Suppressor macrophage treated with lipopolysaccharide for 1 hour (primary cell): Measurements from ENCODE around the gene IGF1R.
A peak's percentile ranks its signal among the peaks of the same experiment; 100 is the strongest.

Experiments
- DNase-seq, 3 donors: peaks; one replicate each; pipeline ENCODE4 v3.0.0-alpha.2; 2020 to 2022

IGF1R gene

DNA sequence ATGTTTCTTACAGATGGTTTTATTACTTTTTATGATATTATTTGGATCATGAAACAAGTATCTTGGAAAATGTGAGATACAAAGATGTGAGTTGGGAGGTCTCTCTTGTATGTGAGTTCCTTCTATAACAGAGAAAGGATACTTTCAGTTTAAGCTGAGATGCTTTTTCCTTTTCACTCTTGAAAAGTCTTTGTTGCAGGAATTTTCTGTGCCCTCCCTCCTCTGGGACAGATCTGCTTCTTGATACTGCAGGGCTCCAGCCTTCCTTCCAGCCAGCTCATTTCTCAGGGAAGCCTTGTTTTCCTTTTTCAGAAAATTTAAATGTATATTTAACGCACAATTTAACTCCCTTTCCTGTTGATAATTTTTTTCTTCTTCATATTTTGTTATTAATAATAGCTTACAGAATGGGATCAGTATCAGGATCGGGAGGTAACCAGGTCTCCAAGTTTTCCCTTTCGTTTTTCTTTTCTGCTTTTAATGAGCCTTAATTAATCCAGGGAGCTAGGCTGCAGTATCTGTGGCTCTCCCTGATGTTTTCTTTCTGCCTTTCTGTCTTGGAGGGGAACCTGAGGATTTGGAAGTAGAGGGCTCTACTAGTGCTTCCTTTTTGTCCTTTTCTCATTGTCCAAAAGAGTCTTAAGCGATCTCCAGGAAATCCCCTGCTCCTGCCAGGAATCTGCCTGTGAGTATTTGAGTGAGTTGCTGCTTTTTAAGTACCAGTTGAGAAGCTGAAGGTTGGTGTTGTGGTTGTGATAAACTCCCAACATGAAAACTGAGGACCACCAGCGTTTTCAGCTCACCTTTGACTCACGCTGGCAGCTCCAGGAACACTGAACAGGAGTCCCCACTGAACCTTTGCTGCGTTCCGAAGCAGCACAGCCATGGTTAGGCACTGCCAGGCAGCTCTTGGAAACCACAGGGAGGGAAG, 105.7 kb downstream of the IGF1R start:
- peak; percentile 39 to 49 (median 44) for DNase-seq

DNA sequence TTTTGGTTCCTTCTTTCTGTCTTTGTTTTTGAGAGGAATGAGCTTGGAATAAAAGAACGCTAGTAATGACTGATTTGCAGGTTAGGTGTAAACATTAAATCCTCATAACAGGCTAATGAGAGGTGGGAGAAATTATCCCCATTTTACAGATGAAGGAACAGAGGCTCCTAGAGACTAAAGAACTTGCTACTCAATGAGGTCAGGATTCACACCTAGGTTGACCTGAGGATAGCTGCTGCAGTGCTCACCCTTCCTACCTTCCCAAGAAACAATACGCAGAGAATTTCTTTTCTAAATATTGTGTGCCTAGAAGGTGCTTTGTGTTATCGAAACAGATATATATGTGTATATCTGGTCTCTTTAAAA, 106.3 kb downstream of the IGF1R start:
- DNase-seq: no peak

DNA sequence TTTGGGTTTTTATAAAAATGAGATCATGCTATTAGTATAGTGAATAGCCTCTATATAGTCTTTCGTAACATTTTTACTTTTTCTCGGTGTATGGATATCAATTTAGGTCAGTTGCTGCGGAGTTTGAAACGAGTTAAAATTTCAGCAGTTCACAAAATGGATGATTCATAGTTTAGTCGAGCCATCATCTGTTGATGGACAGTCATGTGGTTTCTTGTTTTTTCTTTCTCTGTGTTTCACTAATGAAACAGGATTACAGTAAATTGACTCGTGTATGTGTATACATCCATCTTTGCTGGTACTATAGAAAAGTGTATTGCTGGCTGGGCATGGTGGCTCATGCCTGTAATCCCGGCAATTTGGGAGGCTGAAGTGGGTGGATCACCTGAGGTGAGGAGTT, 106.8 kb downstream of the IGF1R start:
- DNase-seq: peak in 1 of 3 donors; percentile 46

DNA sequence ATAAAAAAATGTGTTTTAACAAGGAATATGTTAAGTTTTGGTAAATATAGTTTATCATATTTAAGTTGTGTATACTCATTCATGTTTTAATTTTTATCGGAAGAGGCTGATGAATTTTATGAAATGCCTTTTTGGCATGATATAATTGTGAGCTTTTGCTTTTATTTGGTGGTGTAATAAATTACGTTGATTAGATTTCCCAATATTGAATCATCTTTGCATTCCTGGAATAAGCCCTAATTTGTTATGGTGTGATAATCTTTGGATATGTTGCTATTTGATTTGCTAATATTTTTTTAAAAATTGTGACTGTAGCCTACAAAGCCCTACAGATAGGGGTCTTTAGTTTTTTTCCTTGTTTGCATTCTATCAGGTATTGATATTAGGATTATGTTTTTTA, 107.4 kb downstream of the IGF1R start:
- DNase-seq: no peak

DNA sequence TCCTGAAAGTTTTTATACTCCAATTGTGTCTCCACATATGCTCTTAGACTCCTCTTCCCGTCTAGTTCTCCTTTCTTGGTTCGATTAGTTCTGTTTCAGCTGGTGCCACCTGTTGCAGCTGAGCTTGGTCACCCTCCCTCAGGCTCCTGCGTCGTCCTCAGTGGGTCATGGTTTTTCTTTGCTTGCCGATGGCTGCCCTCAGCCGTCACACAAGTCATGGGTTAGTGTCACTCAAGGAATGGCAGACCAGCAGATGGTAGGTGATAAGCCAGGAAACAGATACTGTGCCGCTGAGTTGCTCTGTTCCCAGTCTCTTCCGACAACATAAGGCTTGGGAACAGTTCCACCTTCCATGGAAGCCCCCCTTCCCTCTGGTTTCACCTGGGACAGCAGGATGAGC, 109.9 kb downstream of the IGF1R start:
- no peak for DNase-seq

DNA sequence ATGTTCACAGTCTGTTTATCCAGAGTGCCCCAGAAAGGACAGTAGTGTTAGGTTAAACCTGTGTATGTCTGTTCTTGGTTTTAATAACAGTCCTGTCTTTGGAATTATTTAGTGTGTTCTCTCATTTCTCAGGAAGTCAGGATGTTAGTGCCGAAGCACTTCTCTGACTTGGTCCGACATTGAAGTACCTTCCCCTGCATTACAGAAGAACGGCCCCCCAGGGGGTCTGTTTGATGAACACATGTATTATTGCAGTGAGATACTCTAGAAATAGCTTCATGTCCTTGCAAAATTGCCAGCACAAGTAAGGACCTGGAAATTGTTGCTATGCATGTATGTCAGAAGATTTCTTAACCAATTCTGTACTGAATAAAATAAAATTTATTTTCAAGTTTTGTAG, 110.9 kb downstream of the IGF1R start:
- no peak for DNase-seq

DNA sequence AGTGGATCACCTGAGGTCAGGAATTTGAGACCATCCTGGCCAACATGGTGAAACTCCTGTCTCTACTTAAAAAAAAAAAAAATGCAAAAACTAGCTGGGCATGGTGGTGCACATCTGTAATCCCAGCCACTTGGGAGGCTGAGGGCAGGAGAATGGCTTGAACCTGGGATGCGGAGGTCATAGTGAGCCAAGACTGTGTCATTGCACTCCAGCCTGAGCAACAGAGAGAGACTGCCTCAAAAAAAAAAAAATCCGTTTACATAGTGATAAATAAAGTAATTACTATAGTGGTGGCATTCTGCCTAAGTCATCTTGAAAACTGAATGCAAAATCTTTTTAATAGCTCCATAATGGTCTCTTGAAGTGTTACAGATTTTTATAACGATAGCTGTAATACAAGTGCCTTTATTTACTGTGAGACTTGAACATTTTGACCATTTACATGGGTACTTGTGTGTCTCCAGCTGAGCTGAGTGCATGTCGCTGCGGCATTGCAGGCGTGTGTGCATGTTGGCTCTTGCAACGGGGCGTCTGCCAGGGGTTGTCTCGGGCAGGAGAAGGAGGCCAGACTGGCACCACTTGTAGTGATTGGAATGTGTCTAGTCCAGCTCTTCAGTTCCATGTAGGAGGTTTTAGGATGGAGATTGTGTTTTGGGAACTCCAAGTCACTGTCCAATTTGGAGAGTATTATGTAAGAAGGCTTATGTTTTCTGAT, 111.9 kb downstream of the IGF1R start:
- no peak for DNase-seq

DNA sequence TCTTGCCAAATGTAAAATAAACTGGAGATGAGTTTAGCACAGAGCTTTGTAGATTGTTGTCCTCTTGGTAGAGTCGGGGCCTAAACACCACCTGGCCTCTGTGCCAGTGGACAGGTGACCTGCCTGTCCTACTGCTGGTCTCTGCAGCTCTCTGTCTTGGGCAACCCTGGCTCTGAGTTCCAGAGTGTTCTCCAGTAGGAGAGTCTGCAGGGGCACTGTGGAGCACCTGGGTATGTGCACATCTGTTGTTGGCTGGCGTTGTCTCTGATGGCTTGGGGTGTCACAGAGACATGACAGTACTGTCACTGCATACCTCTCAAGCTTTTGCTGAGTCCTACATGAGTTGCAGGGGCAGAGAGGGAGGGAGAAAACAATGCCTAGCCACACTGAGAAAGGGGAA, 112.6 kb downstream of the IGF1R start:
- DNase-seq: no peak

DNA sequence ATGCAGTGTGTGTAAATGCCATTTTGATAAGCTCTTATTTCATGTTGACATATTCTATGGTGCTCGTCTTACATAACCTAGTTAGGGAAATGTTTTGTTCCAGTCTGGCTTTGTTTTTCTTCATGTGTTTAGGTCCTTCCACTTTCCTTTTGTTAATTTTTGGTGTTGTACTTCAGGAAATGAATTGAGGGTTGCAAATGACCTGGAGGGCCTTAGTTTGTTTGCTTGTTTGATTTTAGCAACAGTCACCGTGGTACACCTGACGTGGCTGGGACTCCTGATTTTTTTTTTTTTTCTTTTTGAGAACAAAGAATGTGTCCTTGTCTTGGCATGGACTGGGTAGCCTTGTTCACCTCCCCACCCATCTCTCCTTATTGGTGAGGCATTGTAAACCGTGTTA, 114.8 kb downstream of the IGF1R start:
- no peak for DNase-seq

DNA sequence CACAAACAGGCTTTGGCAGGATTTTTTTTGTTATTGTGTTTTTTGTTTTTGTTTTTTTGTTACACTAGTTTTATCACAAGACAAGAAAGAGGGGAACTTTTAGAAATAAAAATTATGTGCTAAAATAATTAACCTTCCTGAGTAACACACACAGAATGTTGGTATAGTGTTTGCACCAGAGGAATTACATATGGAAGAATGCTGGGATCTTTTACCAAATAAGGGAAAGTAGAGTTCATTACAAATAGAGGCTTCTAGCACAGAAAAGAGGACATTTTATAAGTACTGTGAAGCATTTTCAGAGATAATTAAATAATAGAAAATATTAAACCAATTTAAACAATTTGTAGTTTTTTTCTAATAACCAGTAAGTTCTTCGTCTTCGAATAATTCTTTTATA, 116.0 kb downstream of the IGF1R start:
- DNase-seq: no peak

DNA sequence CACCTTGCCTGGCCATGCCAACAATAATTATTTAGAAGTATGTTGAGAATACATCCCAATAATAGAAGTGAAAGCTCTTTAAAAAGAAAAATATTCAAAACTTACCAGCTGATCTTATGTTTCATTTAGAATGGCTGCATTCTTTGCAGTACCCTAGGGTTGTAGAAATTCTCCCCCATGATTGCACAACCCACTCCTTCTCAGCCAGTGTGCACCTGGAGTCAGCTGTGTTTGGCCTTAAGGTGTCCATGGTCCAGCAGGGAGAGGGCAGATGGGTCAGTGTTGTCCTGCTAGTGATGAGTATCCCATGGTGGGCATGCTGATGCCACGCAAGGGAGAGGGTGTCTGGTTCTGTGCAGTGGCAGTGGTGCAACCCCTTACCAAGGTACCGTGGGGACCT, 117.3 kb downstream of the IGF1R start:
- no peak for DNase-seq

DNA sequence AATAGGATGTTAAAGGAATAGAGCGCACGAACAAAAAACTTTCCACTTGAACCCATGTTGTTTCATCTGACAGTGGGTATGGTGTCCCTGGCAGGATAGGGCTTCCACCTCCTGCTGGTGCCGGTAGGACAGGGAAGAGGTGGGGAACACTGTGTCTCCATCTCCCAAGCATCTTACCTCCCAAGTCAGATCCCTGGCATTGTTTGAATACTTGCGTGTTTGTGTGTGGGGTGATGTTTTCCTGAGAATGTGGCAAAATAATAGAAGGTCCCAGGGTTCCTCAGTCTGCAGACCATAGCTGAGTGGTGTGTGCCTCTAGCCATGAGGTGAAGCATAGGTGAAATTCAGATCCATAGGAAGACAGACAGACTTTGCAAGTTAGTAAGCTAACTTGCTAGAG, 119.4 kb downstream of the IGF1R start:
- DNase-seq: no peak

DNA sequence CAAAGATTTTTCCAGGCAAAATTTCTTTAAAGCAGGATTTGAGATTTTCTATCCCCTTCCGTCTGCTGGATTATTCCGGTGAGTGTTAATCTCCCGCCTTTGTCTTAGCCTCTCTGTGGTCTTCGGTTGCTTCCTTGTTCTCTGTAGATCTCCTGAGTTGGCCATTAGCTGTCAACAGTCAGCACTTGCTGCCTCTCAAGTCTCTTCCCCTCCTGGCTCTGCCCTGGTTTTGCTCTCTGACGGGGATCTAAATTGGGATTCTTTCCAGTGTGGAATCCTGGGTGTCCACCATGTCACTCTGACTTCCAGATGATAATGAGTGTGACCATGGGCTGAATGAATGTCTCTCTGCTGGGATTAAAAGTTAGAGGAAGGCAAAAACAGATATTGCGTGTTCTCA, 121.5 kb downstream of the IGF1R start:
- DNase-seq: no peak

DNA sequence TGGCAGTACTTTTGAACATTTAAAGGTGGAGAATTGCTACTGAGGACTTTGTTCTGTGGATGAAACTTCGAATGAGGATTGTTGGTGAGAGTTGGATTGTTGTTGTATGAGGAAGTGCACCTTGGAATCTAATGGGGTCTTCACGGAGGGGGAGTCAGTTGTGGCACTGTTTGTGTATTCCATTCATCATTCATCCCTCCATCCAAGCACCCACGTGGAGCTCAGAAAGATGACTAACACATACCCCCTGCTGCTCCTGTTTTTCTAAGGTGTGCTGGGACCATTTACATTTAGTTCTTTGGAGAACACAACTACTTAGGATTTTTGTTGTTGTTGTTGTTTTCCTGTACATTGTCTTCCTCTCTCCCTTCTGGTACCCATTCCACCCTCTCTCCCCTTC, 122.6 kb downstream of the IGF1R start:
- no peak for DNase-seq

DNA sequence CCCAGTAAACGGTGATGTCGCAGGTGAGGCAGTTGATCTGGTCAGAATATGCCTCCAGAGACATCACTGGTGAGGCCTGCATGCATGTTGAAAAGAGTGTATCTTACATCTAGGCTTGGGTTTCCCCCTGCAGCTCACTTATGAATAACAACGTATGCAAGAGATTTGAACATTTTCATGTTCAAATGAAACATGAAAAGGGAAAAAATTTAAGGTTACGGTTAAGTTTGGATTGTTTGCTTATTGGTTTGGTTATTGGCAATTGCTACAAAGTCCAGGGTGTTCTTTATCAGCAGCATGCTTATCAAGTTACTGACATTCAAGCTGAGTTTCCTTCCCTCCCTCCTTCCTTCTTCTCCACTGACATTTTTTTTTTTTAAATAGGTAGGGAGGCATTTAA, 123.2 kb downstream of the IGF1R start:
- DNase-seq: no peak

DNA sequence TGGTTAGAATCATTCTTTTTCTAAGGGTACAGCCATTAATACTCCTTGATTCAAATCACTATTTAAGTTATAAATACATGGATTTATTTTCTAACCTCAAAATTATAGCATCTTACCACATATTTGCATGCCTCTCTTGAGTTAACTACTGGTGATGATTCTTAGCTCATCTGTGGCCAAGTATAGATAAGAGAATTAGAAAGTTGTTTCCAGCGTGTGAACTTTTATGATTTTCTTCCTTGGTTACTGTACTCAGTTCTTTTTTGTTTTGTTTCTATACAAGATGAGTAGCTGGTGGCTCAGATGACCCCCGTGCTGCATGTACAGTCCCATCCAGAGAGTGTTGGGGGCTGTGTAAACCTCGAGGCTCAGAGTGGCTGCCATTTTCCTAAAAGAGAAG, 124.6 kb downstream of the IGF1R start:
- DNase-seq: no peak

DNA sequence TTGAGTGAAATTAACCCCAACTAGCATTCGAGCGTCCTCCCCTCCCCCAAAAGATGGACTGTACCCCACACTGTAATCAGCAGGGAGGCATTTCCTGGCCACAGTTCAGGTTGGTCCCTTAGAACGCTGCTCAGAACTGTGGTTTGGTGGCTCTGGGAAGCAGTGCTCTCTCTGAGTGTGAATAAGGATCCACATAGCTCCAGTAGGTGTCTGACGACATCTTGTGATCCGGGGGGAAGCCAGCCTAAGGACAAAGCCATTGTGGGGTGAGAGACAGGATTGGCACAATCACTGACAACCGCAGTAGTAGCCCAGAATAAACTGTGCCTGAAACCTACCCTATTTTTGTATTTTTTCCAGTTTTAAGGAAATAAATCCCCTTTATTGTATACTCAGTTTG, 125.3 kb downstream of the IGF1R start:
- DNase-seq: no peak

DNA sequence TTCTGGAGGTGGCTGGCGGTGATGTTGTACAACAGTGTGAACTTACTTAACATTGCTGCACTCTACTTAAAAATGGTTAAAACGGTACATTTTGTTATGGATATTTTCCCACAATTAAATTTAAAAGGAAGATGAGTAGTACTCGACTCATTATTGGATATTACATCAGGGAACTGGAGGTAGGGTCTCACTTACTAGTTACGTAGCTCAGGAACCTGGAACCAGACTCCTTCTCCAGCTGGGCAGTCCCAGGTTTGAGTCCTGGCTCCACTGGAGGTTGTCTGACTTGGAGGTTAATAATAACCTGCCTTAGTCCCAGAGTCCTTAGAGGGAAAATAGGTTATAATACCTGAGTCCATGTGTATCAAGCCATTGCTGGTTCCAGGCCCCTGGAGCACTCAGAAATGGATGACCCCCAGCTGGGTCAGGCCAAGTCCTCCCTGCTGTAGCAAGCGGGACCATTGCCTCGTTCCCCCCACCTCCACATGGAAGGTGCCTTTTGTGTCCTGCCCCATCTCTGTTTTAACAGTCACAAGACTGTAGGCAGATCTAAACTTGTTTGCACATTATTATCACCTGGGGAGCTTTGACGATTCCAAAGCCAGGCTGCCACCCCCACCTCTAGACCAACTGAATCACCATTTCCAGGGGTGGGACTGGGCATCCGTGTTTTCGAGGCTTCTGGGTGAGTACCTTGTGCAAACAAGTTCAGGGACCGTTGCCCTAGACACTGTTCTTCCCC, 126.6 kb downstream of the IGF1R start:
- peak in 2 of 3 donors; percentile 12 to 33 for DNase-seq

DNA sequence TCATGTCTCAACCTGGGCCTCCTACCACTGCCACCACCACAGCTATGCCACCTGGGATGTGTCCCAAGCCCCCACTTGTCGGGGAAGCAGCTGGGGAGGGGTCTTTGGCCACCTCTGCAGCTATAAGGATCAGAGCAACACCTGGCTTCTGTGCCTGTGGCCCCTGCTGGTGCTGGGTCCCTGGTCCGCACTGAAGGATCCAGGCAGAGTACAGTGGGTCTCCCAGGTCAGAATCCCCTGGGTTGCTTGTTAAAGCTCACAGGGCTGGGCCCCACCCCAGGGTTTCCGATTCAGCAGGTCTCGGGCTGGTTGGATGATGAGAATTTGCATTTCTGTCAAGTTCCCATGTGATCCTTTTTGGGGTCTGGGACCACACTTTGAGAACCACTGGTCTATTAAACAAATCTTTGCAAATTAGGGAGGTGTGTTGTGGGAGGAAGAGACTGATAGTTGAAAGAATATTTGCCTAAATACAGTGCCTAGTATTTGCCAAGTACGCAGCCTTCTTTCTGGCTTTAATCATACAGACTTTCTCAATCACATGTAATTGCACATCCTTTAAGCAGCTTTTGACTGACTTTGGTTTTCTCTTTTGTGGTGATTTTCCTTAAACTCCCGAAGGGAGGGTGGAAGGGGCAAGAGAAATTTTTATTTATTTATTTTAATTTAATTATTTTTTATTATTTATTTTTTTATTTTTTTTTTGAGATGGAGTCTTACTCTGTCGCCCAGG, 127.3 kb downstream of the IGF1R start:
- no peak for DNase-seq

DNA sequence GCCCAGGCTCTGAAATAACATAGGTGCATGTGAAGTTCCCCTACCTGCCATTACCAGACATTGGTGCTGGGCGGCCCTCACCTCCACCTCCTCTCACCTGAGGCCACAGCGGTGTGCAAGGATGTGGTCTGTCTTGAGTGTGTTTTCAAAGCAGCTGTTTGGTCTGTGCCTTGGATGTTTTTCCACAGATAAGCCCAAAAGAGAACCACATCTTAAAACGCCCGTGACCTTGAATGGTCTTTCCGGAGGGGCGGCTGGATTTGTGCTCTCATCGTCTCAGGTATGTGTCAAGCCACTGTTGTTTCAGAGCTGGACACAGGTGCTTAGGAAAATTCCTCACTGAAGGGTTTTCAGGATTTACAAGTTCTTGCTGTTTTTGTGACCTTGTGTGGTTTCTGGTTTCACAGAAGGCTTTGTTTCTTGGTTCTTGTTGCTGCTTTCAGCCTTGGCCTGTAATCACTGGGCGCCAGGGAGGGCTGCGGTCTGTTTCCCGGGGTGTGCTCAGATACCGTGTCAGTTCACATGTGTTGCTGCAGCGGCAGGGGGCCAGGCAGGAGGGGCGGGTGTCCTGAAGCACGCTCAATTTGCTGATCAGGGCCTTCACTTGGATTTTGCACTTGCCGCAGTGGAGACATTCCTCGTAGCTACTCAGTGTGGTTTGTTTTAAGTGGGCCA, 128.4 kb downstream of the IGF1R start:
- no peak for DNase-seq

DNA sequence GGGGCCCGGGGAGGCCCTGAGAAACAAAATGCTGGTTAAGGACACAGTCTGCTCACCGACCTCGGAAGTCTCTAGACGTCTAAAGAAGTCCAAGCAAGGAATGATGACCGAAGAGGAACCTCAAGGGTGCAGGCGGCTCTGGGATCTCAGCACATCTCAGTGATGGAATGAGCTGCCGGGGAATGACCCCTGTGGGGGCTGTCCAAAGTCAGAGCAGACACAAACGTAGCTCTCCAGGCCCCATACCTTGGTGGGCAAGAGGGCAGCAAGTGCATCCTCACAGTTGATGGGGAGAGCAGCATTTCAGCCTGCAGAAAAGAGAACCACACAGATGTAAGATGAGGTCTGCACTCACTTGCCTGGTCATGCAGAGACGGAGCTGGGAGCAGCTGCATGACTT, 129.1 kb downstream of the IGF1R start:
- no peak for DNase-seq

DNA sequence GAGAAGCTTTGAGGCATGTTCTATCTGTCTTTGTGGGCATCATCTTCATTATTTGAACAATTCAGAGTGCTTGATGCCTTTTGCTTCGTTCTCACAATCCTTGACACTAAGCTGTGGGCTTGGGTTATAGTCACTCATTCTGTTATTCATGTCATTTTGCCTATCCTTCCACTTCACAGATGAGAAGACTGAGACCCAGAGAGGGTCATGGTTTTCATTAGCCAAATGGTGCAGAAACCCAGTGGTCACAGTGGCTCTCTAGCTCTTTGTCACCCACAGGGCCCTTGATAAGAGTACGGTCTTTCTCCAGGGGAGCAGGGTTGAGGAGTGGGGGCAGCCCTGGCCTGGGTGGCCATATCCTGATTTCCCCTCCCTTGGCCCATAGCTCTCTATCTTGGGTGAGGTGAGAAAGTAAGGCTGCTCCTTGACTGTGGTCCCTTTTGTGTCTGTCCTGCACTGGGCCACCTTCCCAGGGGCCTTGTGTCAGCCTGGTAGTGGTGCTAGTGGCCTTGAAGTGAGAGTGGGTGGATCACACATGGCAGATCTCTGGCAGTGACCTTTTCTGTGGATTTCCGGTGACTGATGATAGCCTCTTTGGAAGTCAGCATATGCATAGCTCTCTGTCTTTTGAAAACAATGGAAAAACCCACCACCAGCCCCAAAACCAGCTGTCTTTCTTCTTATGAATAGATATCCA, 130.1 kb downstream of the IGF1R start:
- peak; percentile 39 to 63 (median 50) for DNase-seq
